ENCODE measurements around the gene MACROD2. TPM values are rescaled to one million over a fixed set of nuclear protein-coding genes. Genes with fewer than 3 reads are reported as not detected.

Gene MACROD2
- total and polyA plus RNA-seq, 2 of the 4 experiments (the other 2 are of a cell fraction), result not detected

DNA sequence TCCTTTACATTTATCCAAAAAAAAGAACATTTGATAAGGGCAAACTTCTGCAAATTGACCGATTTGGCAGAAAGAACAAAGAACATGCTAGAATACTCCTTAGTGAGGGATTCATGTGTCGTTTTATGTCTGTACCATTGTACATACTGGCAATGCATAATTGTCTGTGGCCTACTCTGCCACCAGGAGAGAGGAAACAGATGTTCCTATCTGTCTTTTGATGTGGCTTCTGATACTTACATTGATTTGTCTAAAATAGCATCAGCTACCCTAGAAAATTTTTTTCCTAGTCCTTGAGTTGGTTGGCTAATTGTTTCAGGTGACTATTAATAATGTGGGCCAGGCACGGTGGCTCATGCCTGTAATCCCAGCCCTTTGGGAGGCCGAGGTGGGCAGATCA lies 1923.8 kb downstream of the MACROD2 start:
- Histone ChIP-seq H2BK120ac (ENCODE audit: low read depth, low read length) (no peak overlapping the region), H3K27ac (ENCODE audit: insufficient read depth, low read length) (no peak overlapping the region), H3K18ac (ENCODE audit: low read depth, low read length) (no peak overlapping the region), H2BK5ac (ENCODE audit: low read depth, low read length, poor library complexity, severe bottlenecking) (no peak overlapping the region), H3K9ac (ENCODE audit: low read depth, low read length) (no peak overlapping the region), H3K23ac (ENCODE audit: low read depth, low read length) (no peak overlapping the region), H2AFZ (replicated peaks; ENCODE audit: low read length, poor library complexity) (no peak overlapping the region), H4K20me1 (ENCODE audit: insufficient read depth, low read length) (no peaks in the 10 kb centered on the region), H4K8ac (ENCODE audit: low read depth in 2 of 2, low read length in 2 of 2) (no peak overlapping the region), H2BK15ac (ENCODE audit: low read depth, low read length) (no peak overlapping the region), H2BK20ac (ENCODE audit: low read depth, low read length) (no peak overlapping the region), H3K4me3 (ENCODE audit: insufficient read depth, low read depth, low read length) (no peak overlapping the region), H3K36me3 (ENCODE audit: control insufficient read depth, insufficient read depth, low read length) (no peaks in the 10 kb centered on the region), H4K91ac (ENCODE audit: insufficient read depth, low read depth, low read length) (no peak overlapping the region), H3K79me1 (ENCODE audit: low read depth in 1 of 2, low read length in 2 of 2) (no peaks in the 10 kb centered on the region), H3K9me3 (ENCODE audit: control insufficient read depth, insufficient read depth, low read length) (peaks cover 4% of the 10 kb centered on the region; the same call in 1 of the 2 replicates), H3K14ac (replicated peaks; ENCODE audit: low read depth, low read length) (no peak overlapping the region), H3K27me3 (ENCODE audit: control insufficient read depth, insufficient read depth, low read length) (no peaks in the 10 kb centered on the region), H3K9me1 (ENCODE audit: insufficient read depth, low read length) (no peaks in the 10 kb centered on the region), H3K4ac (ENCODE audit: low read depth, low read length) (no peak overlapping the region), H3K4me2 (ENCODE audit: low read depth, low read length) (no peak overlapping the region), H2AK9ac (replicated peaks; ENCODE audit: low read depth, low read length, poor library complexity) (no peak overlapping the region), H3K4me1 (ENCODE audit: control insufficient read depth, insufficient read depth, low read length) (no peaks in the 10 kb centered on the region), H3K56ac (ENCODE audit: extremely low read depth, insufficient read depth, low read length) (no peak overlapping the region), H4K5ac (ENCODE audit: low read depth, low read length) (no peak overlapping the region), H2AK5ac (ENCODE audit: low read depth, low read length) (no peak overlapping the region)
- TF ChIP-seq RAD21 (IDR thresholded peaks at IDR 0.05; ENCODE audit: low read length) (no peak), MAZ (IDR thresholded peaks at IDR 0.05; ENCODE audit: borderline replicate concordance, low read depth, low read length) (no peak), RFX5 (IDR thresholded peaks at IDR 0.05; ENCODE audit: low read depth, low read length) (no peak), BHLHE40 (IDR thresholded peaks at IDR 0.05; ENCODE audit: low read depth, low read length) (no peak), POLR2A (IDR thresholded peaks at IDR 0.05; ENCODE audit: low read depth, low read length) (no peak), MAFK (IDR thresholded peaks at IDR 0.05; ENCODE audit: low read depth, low read length) (no peak), RCOR1 (IDR thresholded peaks at IDR 0.05; ENCODE audit: insufficient replicate concordance, low read length) (no peak), MXI1 (IDR thresholded peaks at IDR 0.05; ENCODE audit: borderline replicate concordance, low read depth, low read length) (no peak), CHD1 (IDR thresholded peaks at IDR 0.05; ENCODE audit: low read depth, low read length) (no peak), SMC3 (IDR thresholded peaks at IDR 0.05; ENCODE audit: low read depth, low read length) (no peak), FOS (IDR thresholded peaks at IDR 0.05; ENCODE audit: low read depth, low read length) (no peak)
- TF ChIP-seq, protein P1, sequence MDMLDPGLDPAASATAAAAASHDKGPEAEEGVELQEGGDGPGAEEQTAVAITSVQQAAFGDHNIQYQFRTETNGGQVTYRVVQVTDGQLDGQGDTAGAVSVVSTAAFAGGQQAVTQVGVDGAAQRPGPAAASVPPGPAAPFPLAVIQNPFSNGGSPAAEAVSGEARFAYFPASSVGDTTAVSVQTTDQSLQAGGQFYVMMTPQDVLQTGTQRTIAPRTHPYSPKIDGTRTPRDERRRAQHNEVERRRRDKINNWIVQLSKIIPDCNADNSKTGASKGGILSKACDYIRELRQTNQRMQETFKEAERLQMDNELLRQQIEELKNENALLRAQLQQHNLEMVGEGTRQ (IDR thresholded peaks at IDR 0.05; ENCODE audit: low read depth, low read length), result no peak
- TF ChIP-seq, protein P2, sequence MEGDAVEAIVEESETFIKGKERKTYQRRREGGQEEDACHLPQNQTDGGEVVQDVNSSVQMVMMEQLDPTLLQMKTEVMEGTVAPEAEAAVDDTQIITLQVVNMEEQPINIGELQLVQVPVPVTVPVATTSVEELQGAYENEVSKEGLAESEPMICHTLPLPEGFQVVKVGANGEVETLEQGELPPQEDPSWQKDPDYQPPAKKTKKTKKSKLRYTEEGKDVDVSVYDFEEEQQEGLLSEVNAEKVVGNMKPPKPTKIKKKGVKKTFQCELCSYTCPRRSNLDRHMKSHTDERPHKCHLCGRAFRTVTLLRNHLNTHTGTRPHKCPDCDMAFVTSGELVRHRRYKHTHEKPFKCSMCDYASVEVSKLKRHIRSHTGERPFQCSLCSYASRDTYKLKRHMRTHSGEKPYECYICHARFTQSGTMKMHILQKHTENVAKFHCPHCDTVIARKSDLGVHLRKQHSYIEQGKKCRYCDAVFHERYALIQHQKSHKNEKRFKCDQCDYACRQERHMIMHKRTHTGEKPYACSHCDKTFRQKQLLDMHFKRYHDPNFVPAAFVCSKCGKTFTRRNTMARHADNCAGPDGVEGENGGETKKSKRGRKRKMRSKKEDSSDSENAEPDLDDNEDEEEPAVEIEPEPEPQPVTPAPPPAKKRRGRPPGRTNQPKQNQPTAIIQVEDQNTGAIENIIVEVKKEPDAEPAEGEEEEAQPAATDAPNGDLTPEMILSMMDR (conservative IDR thresholded peaks at IDR 0.05; ENCODE audit: low read depth, low read length), result no peak
- ChIA-PET CTCF (no interaction called here), POLR2A (ENCODE audit: unreplicated experiment) (no interaction called here)
- in situ Hi-C loops (cut with MboI; ENCODE audit: low sequenced_read_pairs), result no loop called here
- BruUV-seq (replicated peaks), result no TSS peak
- no peak for DNase-seq
- dilution Hi-C loops (cut with HindIII; ENCODE audit: low sequenced_read_pairs, unreplicated experiment), result no loop called here
- no peak for ATAC-seq (ENCODE audit: low read depth)
- WGBS, 2 experiments (ENCODE audit: extremely low coverage in 2 of 2, insufficient read length in 1 of 2), result no CpG with 5 or more reads among the region's 4 CpGs
- intact Hi-C loops (cut with micrococcal nuclease), result no loop called here

All from IMR-90 (cell line).